Measurements from ENCODE around the gene SEMA3A.

GRCh38 chr7:84145892-84146291 lies 48.7 kb downstream of the SEMA3A start:
- TF ChIP-seq CTCF (conservative IDR thresholded peaks at IDR 0.05; ENCODE audit: low read length): no peak
- no peak for TF ChIP-seq EZH2phosphoT487 (IDR thresholded peaks at IDR 0.05; ENCODE audit: borderline replicate concordance, low read depth, low read length)

All from OCI-LY7 (cell line).